Fibroblast of pulmonary artery (primary cell): ENCODE measurements around the gene DENND6B.

Experiments
- DNase-seq: peaks from one replicate; pipeline ENCODE4 v3.0.0-alpha.2; 2010; ENCODE audit warnings: low read depth
- H3K4me3 ChIP-seq: replicated peaks from 2 replicates; pipeline ENCODE4 v1.5.1; 2011; ENCODE audit warnings: low read depth, mild to moderate bottlenecking, control low read depth, low read length, moderate library complexity
- TF ChIP-seq, protein P1 (sequence below): IDR thresholded peaks from 2 replicates; pipeline ENCODE4 v1.5.1; 2011; ENCODE audit warnings: mild to moderate bottlenecking, control low read depth, low read length, inconsistent platforms; ENCODE audit errors: missing control alignments

The DENND6B gene

DNA sequence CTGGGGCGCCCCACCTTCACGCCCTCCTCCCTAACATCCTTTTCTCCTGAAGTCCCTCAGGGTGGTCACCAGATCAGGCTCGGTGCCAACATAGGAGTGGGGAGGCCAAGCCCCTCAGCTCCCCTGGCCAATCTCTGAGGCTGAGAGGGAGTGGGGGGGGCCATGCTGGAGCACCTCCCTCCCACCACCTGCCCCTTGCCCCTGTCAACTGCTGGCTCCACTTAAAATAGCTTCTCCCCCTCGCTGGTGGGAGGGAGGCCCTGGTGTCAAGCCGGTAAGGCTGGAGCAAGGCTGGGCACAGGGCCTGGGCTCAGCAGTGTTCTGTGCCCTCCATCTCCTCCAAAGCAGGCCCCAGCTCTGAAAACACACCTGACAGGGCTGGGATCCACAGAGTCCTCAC lies 24.2 kb downstream of the DENND6B start:
- TF ChIP-seq, protein P1, sequence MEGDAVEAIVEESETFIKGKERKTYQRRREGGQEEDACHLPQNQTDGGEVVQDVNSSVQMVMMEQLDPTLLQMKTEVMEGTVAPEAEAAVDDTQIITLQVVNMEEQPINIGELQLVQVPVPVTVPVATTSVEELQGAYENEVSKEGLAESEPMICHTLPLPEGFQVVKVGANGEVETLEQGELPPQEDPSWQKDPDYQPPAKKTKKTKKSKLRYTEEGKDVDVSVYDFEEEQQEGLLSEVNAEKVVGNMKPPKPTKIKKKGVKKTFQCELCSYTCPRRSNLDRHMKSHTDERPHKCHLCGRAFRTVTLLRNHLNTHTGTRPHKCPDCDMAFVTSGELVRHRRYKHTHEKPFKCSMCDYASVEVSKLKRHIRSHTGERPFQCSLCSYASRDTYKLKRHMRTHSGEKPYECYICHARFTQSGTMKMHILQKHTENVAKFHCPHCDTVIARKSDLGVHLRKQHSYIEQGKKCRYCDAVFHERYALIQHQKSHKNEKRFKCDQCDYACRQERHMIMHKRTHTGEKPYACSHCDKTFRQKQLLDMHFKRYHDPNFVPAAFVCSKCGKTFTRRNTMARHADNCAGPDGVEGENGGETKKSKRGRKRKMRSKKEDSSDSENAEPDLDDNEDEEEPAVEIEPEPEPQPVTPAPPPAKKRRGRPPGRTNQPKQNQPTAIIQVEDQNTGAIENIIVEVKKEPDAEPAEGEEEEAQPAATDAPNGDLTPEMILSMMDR: no peak
- H3K4me3 ChIP-seq: no peak overlapping the region
- no peak for DNase-seq

DNA sequence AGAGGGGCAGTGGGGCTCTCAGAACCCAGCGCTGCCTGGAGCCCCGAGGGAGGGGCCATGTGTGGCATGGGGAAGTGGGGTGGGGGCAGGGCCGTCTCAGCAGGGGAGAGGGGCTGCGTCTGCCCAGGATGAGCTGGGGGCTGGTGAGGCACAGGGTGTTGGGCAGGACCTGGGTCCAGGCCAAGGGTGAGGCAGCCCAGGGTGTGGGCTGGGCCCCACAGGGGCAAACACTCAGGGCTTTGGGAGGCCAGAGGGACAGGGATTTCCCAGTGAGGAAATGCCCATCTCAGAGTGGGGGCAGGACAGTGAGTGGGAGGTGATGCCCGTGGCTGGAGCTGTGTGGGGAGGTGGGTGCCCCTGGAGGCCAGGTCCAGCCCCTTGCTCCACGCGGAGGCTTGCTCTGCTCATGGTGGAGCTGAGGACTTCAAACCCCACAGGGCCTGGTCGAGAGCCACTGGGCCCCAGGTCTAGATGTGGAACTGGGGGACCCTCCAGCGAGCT lies 24.7 kb downstream of the DENND6B start:
- peak overlapping the region; percentile 7 for H3K4me3 ChIP-seq
- TF ChIP-seq, protein P1: no peak
- peak; percentile 29 for DNase-seq

DNA sequence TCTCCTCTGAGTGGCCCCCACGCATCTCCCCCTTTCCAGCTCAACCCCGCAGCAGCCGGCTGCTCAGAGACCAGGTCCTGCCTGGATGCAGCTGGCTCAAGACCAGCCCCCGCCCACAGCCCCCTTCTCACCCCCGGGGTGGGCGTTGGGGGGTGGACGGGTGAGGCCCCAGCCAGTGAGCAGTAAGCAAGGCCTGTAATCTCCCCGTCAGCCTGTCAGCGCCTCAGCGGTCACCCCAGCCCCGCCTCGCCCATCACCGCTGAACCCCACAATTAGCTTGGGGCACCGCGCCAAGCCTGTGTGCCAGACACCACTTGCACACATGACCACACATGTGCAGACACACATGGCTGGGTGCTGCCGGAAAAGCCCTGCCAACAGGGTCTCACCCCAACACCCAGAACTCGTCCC lies 25.2 kb downstream of the DENND6B start:
- DNase-seq: no peak
- TF ChIP-seq, protein P1: no peak
- peak overlapping the region; percentile 7 for H3K4me3 ChIP-seq

DNA sequence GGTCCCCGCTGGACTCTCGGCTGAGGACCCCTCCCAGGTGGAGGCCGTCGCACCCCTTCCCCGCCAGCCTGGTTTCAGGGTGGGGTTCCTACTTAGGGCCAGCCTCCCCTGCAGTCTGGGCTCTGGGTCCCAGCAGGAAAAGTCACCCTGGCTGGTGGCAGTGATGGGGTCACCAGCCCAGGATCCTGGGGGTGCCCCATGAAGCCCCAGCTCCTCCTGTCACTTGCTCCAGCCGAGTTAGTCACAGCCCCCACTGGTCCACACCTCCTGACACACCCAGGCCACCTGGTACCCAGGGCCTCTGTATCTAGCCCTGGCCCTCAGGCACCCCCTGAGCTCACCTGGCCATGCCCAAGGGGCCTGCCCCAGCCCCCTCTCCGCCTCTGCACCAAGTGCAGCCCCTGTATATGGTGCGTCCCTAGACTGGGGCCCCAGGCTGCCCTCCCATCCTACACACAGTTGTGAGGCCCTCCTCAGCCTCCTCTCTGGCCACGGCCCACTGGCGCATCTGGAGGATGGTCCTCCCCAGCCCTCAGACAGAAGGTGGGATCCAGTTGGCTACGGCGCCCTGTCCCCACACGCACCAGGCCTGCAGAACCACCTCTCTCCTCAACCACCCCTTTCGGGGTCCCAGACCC lies 26.1 kb downstream of the DENND6B start:
- DNase-seq: no peak
- H3K4me3 ChIP-seq: no peak overlapping the region
- TF ChIP-seq, protein P1: no peak

DNA sequence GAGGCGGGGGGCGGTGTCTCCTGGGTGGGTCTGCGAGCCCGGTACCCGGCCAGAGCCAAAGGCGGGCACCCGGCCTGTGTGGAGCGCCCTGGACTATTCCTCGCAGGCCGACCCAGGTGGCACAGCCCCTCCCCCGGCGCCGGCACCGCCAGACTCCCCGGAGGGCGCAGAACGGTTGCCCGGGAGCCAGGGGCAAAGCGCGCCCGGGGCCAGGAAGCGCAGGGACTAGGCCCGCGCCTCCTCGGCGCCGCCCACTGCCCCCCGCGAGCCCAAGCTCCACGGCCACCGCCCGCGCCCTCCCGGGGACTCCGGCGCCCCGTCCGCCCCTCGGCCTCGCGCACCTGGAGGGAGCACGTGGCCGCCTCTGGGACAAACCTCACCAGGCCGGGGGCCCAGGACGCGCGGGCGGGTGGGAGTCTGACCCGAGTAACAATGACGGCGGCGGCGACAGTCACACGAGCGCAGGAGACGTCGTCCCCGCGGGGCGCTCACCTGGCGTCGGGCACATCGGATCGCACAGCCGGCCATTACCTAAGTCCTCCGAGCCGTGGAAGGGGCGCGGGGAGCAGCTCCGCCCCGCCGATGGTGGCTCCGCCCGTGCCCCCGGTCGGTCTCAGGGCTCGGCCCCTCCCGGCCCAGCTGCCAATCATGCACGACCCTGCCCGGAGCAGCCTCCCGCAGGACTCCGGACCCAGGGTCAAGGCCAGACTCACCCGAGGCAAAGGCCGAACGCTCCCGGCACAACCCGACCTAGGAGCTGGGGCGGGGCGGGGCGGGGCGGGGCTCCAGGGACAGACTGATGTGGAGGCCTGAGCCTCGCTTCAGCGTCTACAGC lies 26.8 kb downstream of the DENND6B start:
- H3K4me3 ChIP-seq: no peak overlapping the region
- no peak for DNase-seq
- TF ChIP-seq, protein P1: no peak

DNA sequence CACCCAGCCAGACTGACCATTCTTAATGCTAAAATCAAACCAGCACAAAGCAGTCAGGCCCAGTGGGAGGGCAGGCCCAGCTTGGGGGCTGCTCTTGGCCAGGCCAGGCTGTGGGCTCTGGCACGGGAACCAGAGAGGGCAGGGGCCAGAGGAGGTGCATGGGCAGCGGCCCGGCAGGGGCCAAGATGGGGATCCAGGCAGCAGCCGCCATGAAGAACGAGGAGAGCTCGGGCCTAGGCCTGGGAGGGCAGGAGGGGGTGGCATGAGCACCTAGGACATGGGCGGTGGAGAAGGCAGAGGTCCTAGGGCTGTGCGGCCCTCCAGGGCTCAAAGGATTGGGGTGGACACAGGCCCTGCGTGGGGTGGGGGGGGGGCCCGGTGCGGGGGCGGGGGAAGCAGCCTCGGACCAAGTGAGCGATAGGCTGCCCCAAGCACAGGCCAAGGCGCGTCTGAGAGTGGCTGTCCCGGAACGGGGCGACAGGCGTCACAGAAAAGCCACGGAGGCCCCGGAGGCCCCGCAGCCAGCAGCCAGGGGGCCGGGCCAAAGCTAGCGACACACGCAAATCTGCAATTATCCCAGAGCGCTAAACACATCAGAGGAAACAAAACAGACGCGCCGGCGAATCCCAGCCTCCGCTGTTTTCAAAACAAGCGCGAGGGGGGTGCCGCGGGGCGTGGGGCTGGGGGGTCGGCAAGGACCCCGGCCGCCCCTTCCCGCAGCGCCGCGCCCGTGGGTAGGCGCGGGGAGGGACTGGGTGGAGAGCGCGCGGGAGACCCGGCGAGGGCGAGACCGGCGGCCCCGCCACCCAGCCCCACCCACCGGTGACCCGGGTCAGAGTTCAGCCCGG lies 27.7 kb downstream of the DENND6B start:
- TF ChIP-seq, protein P1: no peak
- no peak overlapping the region for H3K4me3 ChIP-seq
- DNase-seq: no peak
